ENCODE results near the gene TRAP1.
A peak's percentile ranks its signal among the peaks of the same experiment; 100 is the strongest.
"Not testable (repeated sequence)": the region's sequence is repeated elsewhere in the genome, so short reads cannot be mapped to it uniquely, and the experiment has no call there.

The TRAP1 gene

DNA sequence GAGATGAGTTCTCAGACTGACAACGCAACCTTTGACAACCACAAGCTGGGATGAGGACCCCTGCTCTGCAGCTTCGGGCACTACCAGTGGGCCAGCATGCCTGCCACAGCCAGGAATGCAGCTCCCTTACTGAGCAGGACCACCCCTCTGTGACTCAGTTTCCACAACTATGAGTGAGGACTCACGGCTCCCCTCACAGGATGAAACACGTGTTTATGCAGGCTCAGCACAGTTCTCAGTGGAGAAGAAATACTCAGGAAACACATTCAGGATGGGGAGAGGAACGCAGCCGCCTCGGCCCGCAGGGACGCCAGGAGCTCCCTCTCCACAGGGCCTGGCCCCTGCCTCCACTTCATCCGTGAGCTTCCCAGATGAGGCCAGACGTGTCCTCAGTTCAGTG, 48.7 kb downstream of the TRAP1 start:
- H3K4me3 ChIP-seq (ENCODE audit: low read depth in 1 of 2, low read length in 2 of 2) = no peak overlapping the region
- no peak overlapping the region for H3K9ac ChIP-seq (ENCODE audit: low read depth in 1 of 2, low read length in 2 of 2)
- peaks cover 33 to 51% of the 10 kb centered on the region in 2 donors for H3K36me3 ChIP-seq (ENCODE audit: control insufficient read depth in 1 of 2, insufficient read depth in 2 of 2, low read length in 2 of 2)
- H3K27ac ChIP-seq (ENCODE audit: low read depth, low read length) = no peak overlapping the region
- H3K27me3 ChIP-seq (ENCODE audit: control insufficient read depth in 1 of 2, insufficient read depth in 2 of 2, low read length in 2 of 2) = no peaks in the 10 kb centered on the region
- no peaks in the 10 kb centered on the region for H3K4me1 ChIP-seq (ENCODE audit: control insufficient read depth in 1 of 2, insufficient read depth in 2 of 2, low read length in 2 of 2)
- no peaks in the 10 kb centered on the region for H3K9me3 ChIP-seq (ENCODE audit: control insufficient read depth in 1 of 2, low read length in 2 of 2)

GRCh38 chr16:3665508-3665907, 51.8 kb downstream of the TRAP1 start:
- H3K36me3 ChIP-seq (ENCODE audit: control insufficient read depth in 1 of 2, insufficient read depth in 2 of 2, low read length in 2 of 2) = peaks cover 35 to 61% of the 10 kb centered on the region in 2 donors
- H3K4me1 ChIP-seq (ENCODE audit: control insufficient read depth in 1 of 2, insufficient read depth in 2 of 2, low read length in 2 of 2) = no peaks in the 10 kb centered on the region
- H3K27me3 ChIP-seq (ENCODE audit: control insufficient read depth in 1 of 2, insufficient read depth in 2 of 2, low read length in 2 of 2) = no peaks in the 10 kb centered on the region
- H3K27ac ChIP-seq (ENCODE audit: low read depth, low read length) = no peak overlapping the region
- no peaks in the 10 kb centered on the region for H3K9me3 ChIP-seq (ENCODE audit: control insufficient read depth in 1 of 2, low read length in 2 of 2)
- no peak overlapping the region for H3K4me3 ChIP-seq (ENCODE audit: low read depth in 1 of 2, low read length in 2 of 2)
- H3K9ac ChIP-seq (ENCODE audit: low read depth in 1 of 2, low read length in 2 of 2) = no peak overlapping the region

- H3K4me3 ChIP-seq (ENCODE audit: low read depth in 1 of 2, low read length in 2 of 2) = no peak overlapping the region
- no peaks in the 10 kb centered on the region for H3K4me1 ChIP-seq (ENCODE audit: control insufficient read depth in 1 of 2, insufficient read depth in 2 of 2, low read length in 2 of 2)
- no peaks in the 10 kb centered on the region for H3K9me3 ChIP-seq (ENCODE audit: control insufficient read depth in 1 of 2, low read length in 2 of 2)
- no peak overlapping the region for H3K27ac ChIP-seq (ENCODE audit: low read depth, low read length)
- no peaks in the 10 kb centered on the region for H3K27me3 ChIP-seq (ENCODE audit: control insufficient read depth in 1 of 2, insufficient read depth in 2 of 2, low read length in 2 of 2)
- no peak overlapping the region for H3K9ac ChIP-seq (ENCODE audit: low read depth in 1 of 2, low read length in 2 of 2)
- H3K36me3 ChIP-seq (ENCODE audit: control insufficient read depth in 1 of 2, insufficient read depth in 2 of 2, low read length in 2 of 2) = peaks cover 36 to 73% of the 10 kb centered on the region in 2 donors
Observed at GRCh38 chr16:3664187-3664896, 53.0 kb downstream of the TRAP1 start.

DNA sequence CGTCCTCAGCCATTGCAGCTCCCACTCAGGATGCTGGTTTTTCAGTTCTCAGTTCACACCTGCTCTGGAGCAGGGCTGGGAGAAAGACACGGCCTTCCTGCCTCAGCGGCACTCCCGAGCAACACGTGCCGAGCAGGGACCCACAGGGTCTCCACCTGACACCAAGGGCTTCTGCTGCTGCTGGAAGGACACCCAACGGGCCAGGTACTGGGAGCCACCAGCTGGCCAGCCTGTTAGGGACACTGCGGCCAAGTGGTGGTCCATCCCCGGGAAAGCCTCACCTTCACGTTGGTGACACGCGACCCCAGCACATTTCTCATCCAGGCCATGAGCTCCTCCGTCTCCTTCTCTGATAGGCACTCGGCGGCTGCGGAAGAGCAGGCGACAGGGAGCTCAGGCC, 54.7 kb downstream of the TRAP1 start:
- H3K36me3 ChIP-seq (ENCODE audit: control insufficient read depth in 1 of 2, insufficient read depth in 2 of 2, low read length in 2 of 2) = peaks cover 41 to 81% of the 10 kb centered on the region in 2 donors
- H3K27me3 ChIP-seq (ENCODE audit: control insufficient read depth in 1 of 2, insufficient read depth in 2 of 2, low read length in 2 of 2) = no peaks in the 10 kb centered on the region
- no peak overlapping the region for H3K27ac ChIP-seq (ENCODE audit: low read depth, low read length)
- H3K4me1 ChIP-seq (ENCODE audit: control insufficient read depth in 1 of 2, insufficient read depth in 2 of 2, low read length in 2 of 2) = peaks cover under 1 to 4% of the 10 kb centered on the region in 2 donors
- H3K9me3 ChIP-seq (ENCODE audit: control insufficient read depth in 1 of 2, low read length in 2 of 2) = no peaks in the 10 kb centered on the region
- H3K9ac ChIP-seq (ENCODE audit: low read depth in 1 of 2, low read length in 2 of 2) = no peak overlapping the region
- no peak overlapping the region for H3K4me3 ChIP-seq (ENCODE audit: low read depth in 1 of 2, low read length in 2 of 2)

- H3K27ac ChIP-seq (ENCODE audit: low read depth, low read length) = no peak overlapping the region
- no peaks in the 10 kb centered on the region for H3K9me3 ChIP-seq (ENCODE audit: control insufficient read depth in 1 of 2, low read length in 2 of 2)
- peaks cover 44 to 85% of the 10 kb centered on the region in 2 donors for H3K36me3 ChIP-seq (ENCODE audit: control insufficient read depth in 1 of 2, insufficient read depth in 2 of 2, low read length in 2 of 2)
Observed at GRCh38 chr16:3661922-3662321, 55.4 kb downstream of the TRAP1 start.

GRCh38 chr16:3661311-3661710, 56.0 kb downstream of the TRAP1 start:
- Histone ChIP-seq H3K9ac (ENCODE audit: low read depth in 1 of 2, low read length in 2 of 2) (no peak overlapping the region), H3K27me3 (ENCODE audit: control insufficient read depth in 1 of 2, insufficient read depth in 2 of 2, low read length in 2 of 2) (no peaks in the 10 kb centered on the region), H3K4me1 (ENCODE audit: control insufficient read depth in 1 of 2, insufficient read depth in 2 of 2, low read length in 2 of 2) (peaks cover 11 to 15% of the 10 kb centered on the region in 2 donors), H3K4me3 (ENCODE audit: low read depth in 1 of 2, low read length in 2 of 2) (no peak overlapping the region), H3K9me3 (ENCODE audit: control insufficient read depth in 1 of 2, low read length in 2 of 2) (no peaks in the 10 kb centered on the region), H3K27ac (ENCODE audit: low read depth, low read length) (no peak overlapping the region), H3K36me3 (ENCODE audit: control insufficient read depth in 1 of 2, insufficient read depth in 2 of 2, low read length in 2 of 2) (peaks cover 48 to 90% of the 10 kb centered on the region in 2 donors)

More at GRCh38 chr16:3661922-3662321, 55.4 kb downstream of the TRAP1 start:
- peaks cover 7 to 10% of the 10 kb centered on the region in 2 donors for H3K4me1 ChIP-seq (ENCODE audit: control insufficient read depth in 1 of 2, insufficient read depth in 2 of 2, low read length in 2 of 2)
- no peak overlapping the region for H3K4me3 ChIP-seq (ENCODE audit: low read depth in 1 of 2, low read length in 2 of 2)
- H3K27me3 ChIP-seq (ENCODE audit: control insufficient read depth in 1 of 2, insufficient read depth in 2 of 2, low read length in 2 of 2) = no peaks in the 10 kb centered on the region
- no peak overlapping the region for H3K9ac ChIP-seq (ENCODE audit: low read depth in 1 of 2, low read length in 2 of 2)

DNA sequence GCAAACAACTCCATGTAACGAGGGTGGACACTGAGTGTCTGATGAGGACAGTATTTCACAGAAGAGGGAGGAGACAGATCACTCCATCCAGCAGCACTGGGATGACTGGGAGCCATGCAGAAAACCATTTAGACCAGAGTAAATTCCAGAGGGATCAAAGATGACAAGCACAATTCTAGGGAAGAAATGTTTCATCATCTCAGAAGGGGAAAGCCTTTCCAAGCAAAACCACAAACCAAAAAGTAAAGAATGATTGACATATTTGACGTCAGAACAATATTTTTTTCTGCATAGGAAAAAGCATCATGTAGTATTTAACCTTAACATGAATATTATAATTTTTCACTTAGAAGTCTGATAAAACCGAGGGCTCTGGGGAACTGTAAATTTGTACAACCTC, 58.1 kb downstream of the TRAP1 start:
- no peak overlapping the region for H3K9ac ChIP-seq (ENCODE audit: low read depth in 1 of 2, low read length in 2 of 2)
- peaks cover 39 to 79% of the 10 kb centered on the region in 2 donors for H3K36me3 ChIP-seq (ENCODE audit: control insufficient read depth in 1 of 2, insufficient read depth in 2 of 2, low read length in 2 of 2)
- no peak overlapping the region for H3K27ac ChIP-seq (ENCODE audit: low read depth, low read length)
- H3K4me1 ChIP-seq (ENCODE audit: control insufficient read depth in 1 of 2, insufficient read depth in 2 of 2, low read length in 2 of 2) = peaks cover 12 to 22% of the 10 kb centered on the region in 2 donors
- no peak overlapping the region for H3K4me3 ChIP-seq (ENCODE audit: low read depth in 1 of 2, low read length in 2 of 2)
- H3K9me3 ChIP-seq (ENCODE audit: control insufficient read depth in 1 of 2, low read length in 2 of 2) = no peaks in the 10 kb centered on the region
- H3K27me3 ChIP-seq (ENCODE audit: control insufficient read depth in 1 of 2, insufficient read depth in 2 of 2, low read length in 2 of 2) = no peaks in the 10 kb centered on the region

- H3K36me3 ChIP-seq (ENCODE audit: control insufficient read depth in 1 of 2, insufficient read depth in 2 of 2, low read length in 2 of 2) = peaks cover 34 to 66% of the 10 kb centered on the region in 2 donors
Observed at GRCh38 chr16:3656491-3657468, 60.5 kb downstream of the TRAP1 start.

DNA sequence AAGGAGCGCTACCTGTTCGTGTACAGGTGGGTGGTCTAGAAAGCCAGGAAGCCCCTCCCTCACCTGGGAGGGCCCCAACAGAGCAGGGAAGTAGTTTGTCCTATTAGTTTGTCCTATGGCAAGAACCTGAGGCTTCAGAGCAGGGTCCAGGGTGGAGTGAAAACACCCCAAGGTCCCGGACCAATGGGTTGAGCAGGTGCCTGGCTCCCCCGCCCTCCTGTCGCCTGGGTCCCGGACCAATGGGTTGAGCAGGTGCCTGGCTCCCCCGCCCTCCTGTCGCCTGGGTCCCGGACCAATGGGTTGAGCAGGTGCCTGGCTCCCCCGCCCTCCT, 61.2 kb downstream of the TRAP1 start:
- Histone ChIP-seq H3K4me3 (ENCODE audit: low read depth in 1 of 2, low read length in 2 of 2) (peak overlapping the region; percentile 75 to 78), H3K36me3 (ENCODE audit: control insufficient read depth in 1 of 2, insufficient read depth in 2 of 2, low read length in 2 of 2) (peaks cover 31 to 66% of the 10 kb centered on the region in 2 donors), H3K27ac (ENCODE audit: low read depth, low read length) (peak overlapping the region; percentile 84), H3K4me1 (ENCODE audit: control insufficient read depth in 1 of 2, insufficient read depth in 2 of 2, low read length in 2 of 2) (peaks cover 17 to 28% of the 10 kb centered on the region in 2 donors), H3K9ac (ENCODE audit: low read depth in 1 of 2, low read length in 2 of 2) (peak overlapping the region; percentile 90 to 91)
- H3K9me3 ChIP-seq (ENCODE audit: control insufficient read depth in 1 of 2, low read length in 2 of 2); H3K27me3 ChIP-seq (ENCODE audit: control insufficient read depth in 1 of 2, insufficient read depth in 2 of 2, low read length in 2 of 2): not testable (repeated sequence)

More at GRCh38 chr16:3656491-3657468, 60.5 kb downstream of the TRAP1 start:
- Histone ChIP-seq H3K4me1 (ENCODE audit: control insufficient read depth in 1 of 2, insufficient read depth in 2 of 2, low read length in 2 of 2) (peaks cover 17 to 28% of the 10 kb centered on the region in 2 donors), H3K9me3 (ENCODE audit: control insufficient read depth in 1 of 2, low read length in 2 of 2) (no peaks in the 10 kb centered on the region), H3K9ac (ENCODE audit: low read depth in 1 of 2, low read length in 2 of 2) (peak overlapping the region; percentile 36 to 38), H3K27me3 (ENCODE audit: control insufficient read depth in 1 of 2, insufficient read depth in 2 of 2, low read length in 2 of 2) (no peaks in the 10 kb centered on the region), H3K4me3 (ENCODE audit: low read depth in 1 of 2, low read length in 2 of 2) (peak overlapping the region; percentile 53 to 61), H3K27ac (ENCODE audit: low read depth, low read length) (peak overlapping the region; percentile 62)

Measured in duodenal mucosa (tissue), 2 donors.